HepG2 (cell line): ENCODE results near the gene WBP1. TPM values are rescaled to one million over a fixed set of nuclear protein-coding genes. Genes with fewer than 3 reads are reported as not detected.

Experiments
- KLF15 ChIP-seq: sonication (generic); formaldehyde crosslinking; IDR thresholded peaks from 2 replicates; pipeline ENCODE4 v1.8.1; 2023; ENCODE audit warnings: borderline replicate concordance, mild to moderate bottlenecking, inconsistent platforms, missing genetic modification reagents, mixed read lengths
- NPAS2 ChIP-seq: sonication (generic); formaldehyde crosslinking; IDR thresholded peaks from 2 replicates; pipeline ENCODE4 v1.8.0; 2022; ENCODE audit warnings: mild to moderate bottlenecking, missing genetic modification reagents, borderline replicate concordance
- PAWR ChIP-seq: sonication (generic); formaldehyde crosslinking; IDR thresholded peaks from 2 replicates; pipeline ENCODE4 v1.4.0; 2020; ENCODE audit warnings: missing genetic modification reagents, mild to moderate bottlenecking, borderline replicate concordance
- SOX5 ChIP-seq: IDR thresholded peaks from 2 replicates; pipeline ENCODE4 v1.6.1; 2016; ENCODE audit warnings: borderline replicate concordance
- TRIM24 ChIP-seq: sonication (generic); formaldehyde crosslinking; IDR thresholded peaks from 2 replicates; pipeline ENCODE4 v1.8.0; 2022; ENCODE audit warnings: mild to moderate bottlenecking, missing genetic modification reagents
- ZEB1 ChIP-seq: IDR thresholded peaks from 2 replicates; pipeline ENCODE4 v1.6.1; 2012; ENCODE audit warnings: mild to moderate bottlenecking, low read depth, inconsistent platforms; ENCODE audit not compliant: insufficient replicate concordance
- ZNF124 ChIP-seq: sonication (generic); formaldehyde crosslinking; IDR thresholded peaks from 2 replicates; pipeline ENCODE4 v1.4.0; 2020; ENCODE audit warnings: missing genetic modification reagents
- ZNF274 ChIP-seq: sonication (generic); formaldehyde crosslinking; IDR thresholded peaks from 2 replicates; pipeline ENCODE4 v1.5.1; 2020; ENCODE audit warnings: mild to moderate bottlenecking, missing genetic modification reagents
- ZNF496 ChIP-seq: sonication (generic); formaldehyde crosslinking; IDR thresholded peaks from 2 replicates; pipeline ENCODE4 v1.8.1; 2023; ENCODE audit warnings: mild to moderate bottlenecking, moderate library complexity, missing genetic modification reagents; ENCODE audit not compliant: insufficient replicate concordance
- ZNF562 ChIP-seq: sonication (generic); formaldehyde crosslinking; IDR thresholded peaks from 2 replicates; pipeline ENCODE4 v1.8.0; 2022; ENCODE audit warnings: missing genetic modification reagents, borderline replicate concordance
- ZNF746 ChIP-seq: sonication (generic); formaldehyde crosslinking; IDR thresholded peaks from 2 replicates; pipeline ENCODE4 v1.8.0; 2022; ENCODE audit warnings: mild to moderate bottlenecking, missing genetic modification reagents
- polyA plus RNA-seq, 8 experiments: library from polyadenylated mRNA; depleted of rRNA in 3 of 8; stranded (reverse) in 7 of 8; unstranded in 1 of 8; fragments of >200 nt; fragmentation: Illumina TruSeq in 4 of 8; extraction: Trizol in 4 of 8; gene quantifications; 2 replicates each; pipeline versions ENCODE4 v1.2.1 to v1.2.3, GENCODE V29; 2011 to 2016; ENCODE audit warnings: low read depth in 4 of 8, missing spikeins in 1 of 8, mixed read lengths in 1 of 8; ENCODE audit not compliant: insufficient read depth in 1 of 8
- total RNA-seq, 5 experiments: library from RNA; depleted of rRNA; stranded (reverse); fragments of >200 nt; fragmentation: Illumina TruSeq; extraction: Trizol; gene quantifications; 2 replicates each; pipeline ENCODE4 v1.2.3, GENCODE V29; 2016; ENCODE audit warnings: low read depth in 1 of 5
- TF ChIP-seq, protein P1 (sequence below), 2 experiments: sonication (generic) in 1 of 2; formaldehyde crosslinking in 1 of 2; IDR thresholded peaks; 2 replicates each; pipeline versions ENCODE4 v1.6.1 to v1.9.0; 2014 to 2022; ENCODE audit warnings: antibody characterized with exemption in 1 of 2, borderline replicate concordance in 1 of 2, inconsistent platforms in 1 of 2, low read depth in 1 of 2, missing genetic modification reagents in 1 of 2
- TF ChIP-seq, protein P2 (sequence below): sonication (generic); formaldehyde crosslinking; IDR thresholded peaks from 2 replicates; pipeline ENCODE4 v1.4.0; 2020; ENCODE audit warnings: missing genetic modification reagents; ENCODE audit errors: not compliant biosample characterization
- TF ChIP-seq, protein P3 (sequence below): sonication (generic); formaldehyde crosslinking; conservative IDR thresholded peaks from 2 replicates; pipeline ENCODE4 v1.4.0; 2020; ENCODE audit warnings: missing genetic modification reagents
- TF ChIP-seq, protein P4 (sequence below): sonication (generic); formaldehyde crosslinking; IDR thresholded peaks from 2 replicates; pipeline ENCODE4 v1.4.0; 2020; ENCODE audit warnings: mild to moderate bottlenecking, missing genetic modification reagents

The WBP1 gene
- total and polyA plus RNA-seq, 2 of the 13 experiments (the other 11 are each of a cell fraction or from before 2014, with no cell fraction given): 38.8 to 85.7 TPM

DNA sequence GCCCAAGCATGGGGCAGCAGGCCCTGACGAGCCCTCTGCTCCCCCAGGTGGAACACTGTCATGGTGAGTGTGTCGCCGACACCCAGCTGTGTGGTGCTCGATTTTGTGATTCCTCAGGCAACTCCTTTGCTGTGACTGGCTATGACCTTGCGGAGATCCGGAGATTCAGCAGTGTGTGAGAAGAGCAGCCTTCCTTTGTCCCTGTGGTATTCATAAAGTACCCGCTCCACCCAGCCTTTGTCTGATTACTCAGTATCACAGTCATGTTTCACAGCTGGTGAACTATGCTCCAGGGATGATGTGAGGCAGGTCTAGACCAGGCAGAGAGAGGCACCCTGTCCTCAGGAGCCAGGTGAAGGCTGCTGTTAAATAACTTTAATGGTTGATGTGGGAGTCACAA is 32.7 kb upstream of the WBP1 start (continued):
- TF ChIP-seq, protein P1, sequence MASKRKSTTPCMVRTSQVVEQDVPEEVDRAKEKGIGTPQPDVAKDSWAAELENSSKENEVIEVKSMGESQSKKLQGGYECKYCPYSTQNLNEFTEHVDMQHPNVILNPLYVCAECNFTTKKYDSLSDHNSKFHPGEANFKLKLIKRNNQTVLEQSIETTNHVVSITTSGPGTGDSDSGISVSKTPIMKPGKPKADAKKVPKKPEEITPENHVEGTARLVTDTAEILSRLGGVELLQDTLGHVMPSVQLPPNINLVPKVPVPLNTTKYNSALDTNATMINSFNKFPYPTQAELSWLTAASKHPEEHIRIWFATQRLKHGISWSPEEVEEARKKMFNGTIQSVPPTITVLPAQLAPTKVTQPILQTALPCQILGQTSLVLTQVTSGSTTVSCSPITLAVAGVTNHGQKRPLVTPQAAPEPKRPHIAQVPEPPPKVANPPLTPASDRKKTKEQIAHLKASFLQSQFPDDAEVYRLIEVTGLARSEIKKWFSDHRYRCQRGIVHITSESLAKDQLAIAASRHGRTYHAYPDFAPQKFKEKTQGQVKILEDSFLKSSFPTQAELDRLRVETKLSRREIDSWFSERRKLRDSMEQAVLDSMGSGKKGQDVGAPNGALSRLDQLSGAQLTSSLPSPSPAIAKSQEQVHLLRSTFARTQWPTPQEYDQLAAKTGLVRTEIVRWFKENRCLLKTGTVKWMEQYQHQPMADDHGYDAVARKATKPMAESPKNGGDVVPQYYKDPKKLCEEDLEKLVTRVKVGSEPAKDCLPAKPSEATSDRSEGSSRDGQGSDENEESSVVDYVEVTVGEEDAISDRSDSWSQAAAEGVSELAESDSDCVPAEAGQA (IDR thresholded peaks at IDR 0.05; ENCODE audit: low read depth): no peak
- TF ChIP-seq, protein P1 (CRISPR knock-in tag; IDR thresholded peaks at IDR 0.05; ENCODE audit: borderline replicate concordance): no peak
- TF ChIP-seq NPAS2 (CRISPR knock-in tag) (no peak), SOX5 (CRISPR knock-in tag) (peak; percentile 52; the same call in 1 of the 2 replicates), ZNF124 (no peak), PAWR (CRISPR knock-in tag) (no peak), ZEB1 (peak; percentile 60), ZNF496 (CRISPR knock-in tag) (no peak), ZNF746 (CRISPR knock-in tag) (no peak), ZNF274 (CRISPR knock-in tag) (no peak), ZNF562 (CRISPR knock-in tag) (0 out of 2 replicates have a peak, but pooled peaks have one; percentile 53), KLF15 (CRISPR knock-in tag) (no peak), TRIM24 (CRISPR knock-in tag) (no peak)
- TF ChIP-seq, protein P2, sequence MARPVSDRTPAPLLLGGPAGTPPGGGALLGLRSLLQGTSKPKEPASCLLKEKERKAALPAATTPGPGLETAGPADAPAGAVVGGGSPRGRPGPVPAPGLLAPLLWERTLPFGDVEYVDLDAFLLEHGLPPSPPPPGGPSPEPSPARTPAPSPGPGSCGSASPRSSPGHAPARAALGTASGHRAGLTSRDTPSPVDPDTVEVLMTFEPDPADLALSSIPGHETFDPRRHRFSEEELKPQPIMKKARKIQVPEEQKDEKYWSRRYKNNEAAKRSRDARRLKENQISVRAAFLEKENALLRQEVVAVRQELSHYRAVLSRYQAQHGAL (CRISPR knock-in tag): no peak
- TF ChIP-seq, protein P3, sequence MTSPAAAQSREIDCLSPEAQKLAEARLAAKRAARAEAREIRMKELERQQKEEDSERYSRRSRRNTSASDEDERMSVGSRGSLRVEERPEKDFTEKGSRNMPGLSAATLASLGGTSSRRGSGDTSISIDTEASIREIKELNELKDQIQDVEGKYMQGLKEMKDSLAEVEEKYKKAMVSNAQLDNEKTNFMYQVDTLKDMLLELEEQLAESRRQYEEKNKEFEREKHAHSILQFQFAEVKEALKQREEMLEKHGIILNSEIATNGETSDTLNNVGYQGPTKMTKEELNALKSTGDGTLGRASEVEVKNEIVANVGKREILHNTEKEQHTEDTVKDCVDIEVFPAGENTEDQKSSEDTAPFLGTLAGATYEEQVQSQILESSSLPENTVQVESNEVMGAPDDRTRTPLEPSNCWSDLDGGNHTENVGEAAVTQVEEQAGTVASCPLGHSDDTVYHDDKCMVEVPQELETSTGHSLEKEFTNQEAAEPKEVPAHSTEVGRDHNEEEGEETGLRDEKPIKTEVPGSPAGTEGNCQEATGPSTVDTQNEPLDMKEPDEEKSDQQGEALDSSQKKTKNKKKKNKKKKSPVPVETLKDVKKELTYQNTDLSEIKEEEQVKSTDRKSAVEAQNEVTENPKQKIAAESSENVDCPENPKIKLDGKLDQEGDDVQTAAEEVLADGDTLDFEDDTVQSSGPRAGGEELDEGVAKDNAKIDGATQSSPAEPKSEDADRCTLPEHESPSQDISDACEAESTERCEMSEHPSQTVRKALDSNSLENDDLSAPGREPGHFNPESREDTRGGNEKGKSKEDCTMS: no peak
- TF ChIP-seq, protein P4, sequence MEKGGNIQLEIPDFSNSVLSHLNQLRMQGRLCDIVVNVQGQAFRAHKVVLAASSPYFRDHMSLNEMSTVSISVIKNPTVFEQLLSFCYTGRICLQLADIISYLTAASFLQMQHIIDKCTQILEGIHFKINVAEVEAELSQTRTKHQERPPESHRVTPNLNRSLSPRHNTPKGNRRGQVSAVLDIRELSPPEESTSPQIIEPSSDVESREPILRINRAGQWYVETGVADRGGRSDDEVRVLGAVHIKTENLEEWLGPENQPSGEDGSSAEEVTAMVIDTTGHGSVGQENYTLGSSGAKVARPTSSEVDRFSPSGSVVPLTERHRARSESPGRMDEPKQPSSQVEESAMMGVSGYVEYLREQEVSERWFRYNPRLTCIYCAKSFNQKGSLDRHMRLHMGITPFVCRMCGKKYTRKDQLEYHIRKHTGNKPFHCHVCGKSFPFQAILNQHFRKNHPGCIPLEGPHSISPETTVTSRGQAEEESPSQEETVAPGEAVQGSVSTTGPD: no peak
